ENCODE data around the gene GNB1.

GRCh38 chr1:1786836-1787605 lies 103.9 kb downstream of the GNB1 start:
- TF ChIP-seq FOS (IDR thresholded peaks at IDR 0.05; ENCODE audit: borderline replicate concordance, extremely low read depth, insufficient read length), result no peak
- no peak for TF ChIP-seq CREM (IDR thresholded peaks at IDR 0.05; ENCODE audit: low read depth)

Data from GM12878 (cell line).